Type B pancreatic cell (in vitro differentiated cells): ENCODE data around the gene PTPRR. TPM values are rescaled to one million over a fixed set of nuclear protein-coding genes. Genes with fewer than 3 reads are reported as not detected.
A peak's percentile ranks its signal among the peaks of the same experiment; 100 is the strongest.

ENCODE experiments used
- DNase-seq: peaks from one replicate; pipeline ENCODE4 v3.0.0; 2021; ENCODE audit warnings: mixed read lengths; ENCODE audit not compliant: unreplicated experiment; ENCODE audit errors: extremely low spot score
- H3K27ac Mint-ChIP-seq: 2 replicates; pipeline ENCODE4 v1.8.0; 2021; ENCODE audit warnings: mild to moderate bottlenecking, mixed read lengths
- H3K27me3 Mint-ChIP-seq: 2 replicates; pipeline ENCODE4 v1.8.0; 2021; ENCODE audit warnings: mixed read lengths
- H3K36me3 Mint-ChIP-seq: 2 replicates; pipeline ENCODE4 v1.8.0; 2021; ENCODE audit warnings: mixed read lengths
- H3K4me1 Mint-ChIP-seq: one replicate; pipeline ENCODE4 v1.8.0; 2021; ENCODE audit warnings: mixed read lengths; ENCODE audit not compliant: unreplicated experiment
- H3K4me3 Mint-ChIP-seq: 2 replicates; pipeline ENCODE4 v1.8.0; 2021; ENCODE audit warnings: mild to moderate bottlenecking, mixed read lengths
- H3K9me3 Mint-ChIP-seq: 2 replicates; pipeline ENCODE4 v1.8.0; 2021; ENCODE audit warnings: mixed read lengths
- total RNA-seq: library from RNA; stranded (reverse); gene quantifications from 2 replicates; pipeline ENCODE4 v1.2.1, GENCODE V29; 2021; ENCODE audit warnings: low replicate concordance
- TF ChIP-seq, protein P1 (sequence below): fragments of 200-600 bp; sonication (generic); conservative IDR thresholded peaks from 2 replicates; pipeline ENCODE4 v1.5.0; 2021; ENCODE audit warnings: antibody characterized with exemption, mild to moderate bottlenecking

PTPRR gene
- total RNA-seq, 1 donor from 2014 or later = 0.77 TPM

DNA sequence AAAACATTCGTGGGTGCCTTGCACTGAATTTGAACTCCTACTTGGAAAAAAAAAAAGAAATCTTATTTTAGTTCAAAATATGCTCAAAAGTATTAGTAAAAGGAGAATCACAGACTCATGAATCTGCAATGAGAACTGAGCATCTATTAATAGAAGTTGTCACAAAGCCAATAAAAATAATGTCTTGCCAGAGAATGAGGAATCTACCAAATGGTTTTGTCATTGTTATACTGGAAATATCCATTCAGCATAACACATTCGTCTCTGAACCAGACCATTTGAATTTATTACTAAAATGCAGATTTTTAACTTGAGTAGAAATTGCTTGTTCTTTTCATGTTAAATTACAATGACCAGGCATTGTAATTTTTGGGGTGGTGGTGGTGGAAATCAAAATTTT, 271.7 kb downstream of the PTPRR start:
- Mint-ChIP-seq H3K27ac (no peak overlapping the region), H3K36me3 (no peaks in the 10 kb centered on the region), H3K9me3 (no peaks in the 10 kb centered on the region), H3K4me3 (no peak overlapping the region), H3K4me1 (peaks cover 3% of the 10 kb centered on the region), H3K27me3 (peaks cover 21% of the 10 kb centered on the region)
- TF ChIP-seq, protein P1, sequence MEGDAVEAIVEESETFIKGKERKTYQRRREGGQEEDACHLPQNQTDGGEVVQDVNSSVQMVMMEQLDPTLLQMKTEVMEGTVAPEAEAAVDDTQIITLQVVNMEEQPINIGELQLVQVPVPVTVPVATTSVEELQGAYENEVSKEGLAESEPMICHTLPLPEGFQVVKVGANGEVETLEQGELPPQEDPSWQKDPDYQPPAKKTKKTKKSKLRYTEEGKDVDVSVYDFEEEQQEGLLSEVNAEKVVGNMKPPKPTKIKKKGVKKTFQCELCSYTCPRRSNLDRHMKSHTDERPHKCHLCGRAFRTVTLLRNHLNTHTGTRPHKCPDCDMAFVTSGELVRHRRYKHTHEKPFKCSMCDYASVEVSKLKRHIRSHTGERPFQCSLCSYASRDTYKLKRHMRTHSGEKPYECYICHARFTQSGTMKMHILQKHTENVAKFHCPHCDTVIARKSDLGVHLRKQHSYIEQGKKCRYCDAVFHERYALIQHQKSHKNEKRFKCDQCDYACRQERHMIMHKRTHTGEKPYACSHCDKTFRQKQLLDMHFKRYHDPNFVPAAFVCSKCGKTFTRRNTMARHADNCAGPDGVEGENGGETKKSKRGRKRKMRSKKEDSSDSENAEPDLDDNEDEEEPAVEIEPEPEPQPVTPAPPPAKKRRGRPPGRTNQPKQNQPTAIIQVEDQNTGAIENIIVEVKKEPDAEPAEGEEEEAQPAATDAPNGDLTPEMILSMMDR = no peak
- no peak for DNase-seq

DNA sequence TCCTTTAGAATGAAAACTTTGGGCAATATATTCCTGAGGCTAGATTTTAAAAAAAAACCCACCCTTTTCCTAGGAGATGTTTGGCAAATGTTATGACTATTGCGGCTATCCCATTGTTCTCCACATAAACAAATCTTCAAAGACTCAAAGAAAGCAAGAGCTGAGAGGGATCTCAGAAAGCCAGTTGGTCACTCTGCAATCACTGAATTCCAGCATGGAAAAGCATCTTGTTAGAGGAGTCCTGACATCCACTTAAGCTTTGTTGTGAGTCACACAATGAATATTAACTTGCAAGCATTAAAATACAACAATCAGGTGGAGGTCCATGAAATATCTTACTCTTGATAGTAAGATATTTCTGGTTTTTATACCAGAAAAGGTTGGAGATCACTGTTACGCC, 272.3 kb downstream of the PTPRR start:
- TF ChIP-seq, protein P1 = no peak
- H3K27ac Mint-ChIP-seq = no peak overlapping the region
- no peak for DNase-seq

DNA sequence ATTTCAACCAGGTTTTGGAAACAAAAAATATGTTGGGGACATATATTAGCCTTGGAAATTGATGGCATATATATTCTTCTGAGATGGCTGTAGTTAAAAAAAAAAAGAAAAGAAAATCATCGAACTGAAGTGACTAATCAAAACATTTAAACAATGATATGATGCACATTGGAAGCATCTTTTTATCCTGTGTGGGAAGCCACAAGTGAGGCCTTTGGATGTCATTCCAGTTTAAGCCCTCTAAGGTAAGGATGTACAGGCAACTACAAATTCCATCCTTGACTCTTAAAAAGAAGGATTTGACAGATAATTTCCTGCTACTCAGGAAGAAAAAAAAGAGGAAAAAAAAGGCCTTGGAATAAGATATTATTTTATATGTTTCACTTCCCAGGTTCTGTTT, 273.7 kb downstream of the PTPRR start:
- H3K4me1 Mint-ChIP-seq = peaks cover 3% of the 10 kb centered on the region
- H3K36me3 Mint-ChIP-seq = no peaks in the 10 kb centered on the region
- no peak for DNase-seq
- H3K27ac Mint-ChIP-seq = no peak overlapping the region
- peaks cover 18% of the 10 kb centered on the region for H3K27me3 Mint-ChIP-seq
- TF ChIP-seq, protein P1 = no peak
- no peaks in the 10 kb centered on the region for H3K9me3 Mint-ChIP-seq
- no peak overlapping the region for H3K4me3 Mint-ChIP-seq

More for the DNA sequence above, 272.3 kb downstream of the PTPRR start:
- no peaks in the 10 kb centered on the region for H3K36me3 Mint-ChIP-seq
- H3K9me3 Mint-ChIP-seq = no peaks in the 10 kb centered on the region
- peaks cover 3% of the 10 kb centered on the region for H3K4me1 Mint-ChIP-seq
- H3K27me3 Mint-ChIP-seq = peaks cover 23% of the 10 kb centered on the region
- no peak overlapping the region for H3K4me3 Mint-ChIP-seq

DNA sequence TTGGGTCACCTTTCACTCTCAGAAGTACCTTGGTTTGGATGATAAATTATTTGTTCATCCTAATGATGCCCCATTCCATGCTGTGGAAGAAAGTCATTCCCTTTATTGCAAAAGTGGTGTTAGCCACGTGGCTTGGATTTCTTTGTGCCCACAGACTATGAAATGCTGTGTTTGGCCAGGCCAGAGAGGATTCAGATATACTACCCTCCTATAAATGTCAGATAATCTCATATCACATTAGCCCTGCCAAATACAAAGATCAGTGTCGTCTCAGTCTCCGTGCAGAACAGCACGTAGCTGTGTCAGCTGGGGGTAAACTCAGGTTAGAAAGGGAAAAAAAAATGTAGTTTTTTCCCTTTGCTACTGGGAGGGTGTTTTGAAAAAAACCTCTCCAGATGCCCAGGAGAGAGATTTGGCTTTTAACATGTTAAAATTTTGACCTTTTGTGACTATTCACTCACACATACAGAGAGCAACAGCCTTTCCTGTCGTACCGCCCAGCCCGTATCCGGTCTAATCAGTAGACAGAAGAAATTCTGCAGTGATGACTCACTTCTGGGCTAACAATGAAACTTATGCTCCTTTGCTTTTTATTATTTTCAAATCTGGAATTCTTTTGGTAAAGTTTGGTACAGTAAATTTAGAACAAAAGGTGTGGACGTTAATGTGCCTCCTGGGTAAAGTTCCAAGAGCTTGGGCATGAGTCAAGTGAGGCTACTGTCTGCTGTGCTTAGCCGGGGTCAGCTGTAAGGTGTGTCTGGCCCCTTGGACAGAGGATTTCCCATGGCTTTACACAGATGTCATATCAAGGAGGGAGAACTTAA, 274.8 kb downstream of the PTPRR start:
- Mint-ChIP-seq H3K4me1 (peaks cover 3% of the 10 kb centered on the region), H3K36me3 (no peaks in the 10 kb centered on the region), H3K9me3 (no peaks in the 10 kb centered on the region), H3K27me3 (peaks cover 19% of the 10 kb centered on the region), H3K27ac (peak overlapping the region; percentile 55), H3K4me3 (peak overlapping the region; percentile 55)
- TF ChIP-seq, protein P1 = no peak
- no peak for DNase-seq

DNA sequence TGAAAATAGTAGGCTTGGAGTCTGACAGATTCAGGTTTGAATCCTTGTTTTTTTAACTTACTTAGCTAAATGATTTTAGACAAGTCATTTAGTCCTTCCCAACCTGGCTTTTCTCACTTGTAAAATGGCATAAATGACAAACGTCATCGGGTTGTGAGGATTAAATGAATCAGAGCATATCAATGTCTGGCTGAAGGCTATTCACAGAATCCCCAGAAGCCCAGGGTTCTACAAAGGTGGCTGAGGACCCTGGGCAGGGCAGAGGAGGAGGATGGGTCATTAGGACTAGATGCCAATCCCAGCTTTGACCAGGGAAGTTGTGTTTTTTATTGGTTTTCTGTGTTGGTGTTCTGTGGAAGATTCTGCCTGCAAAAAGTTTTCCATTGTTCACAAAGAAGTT, 275.7 kb downstream of the PTPRR start:
- Mint-ChIP-seq H3K9me3 (no peaks in the 10 kb centered on the region), H3K4me3 (no peak overlapping the region), H3K27me3 (peaks cover 20% of the 10 kb centered on the region), H3K4me1 (peaks cover 3% of the 10 kb centered on the region), H3K27ac (no peak overlapping the region), H3K36me3 (no peaks in the 10 kb centered on the region)
- no peak for DNase-seq
- TF ChIP-seq, protein P1 = no peak
